ENCODE data around the gene CDH8. TPM values are rescaled to one million over a fixed set of nuclear protein-coding genes. Genes with fewer than 3 reads are reported as not detected.

CDH8 gene
- total and polyA plus RNA-seq, 4 donors = 0.09 TPM; not detected in 3

GRCh38 chr16:61606581-61606980 lies 429.7 kb downstream of the CDH8 start (continued):
- no peak for TF ChIP-seq GABPA (IDR thresholded peaks at IDR 0.05 in 1 of 2, conservative IDR thresholded peaks at IDR 0.05 in 1 of 2)
- TF ChIP-seq YY1 (IDR thresholded peaks at IDR 0.05) = no peak
- TF ChIP-seq, protein P1, sequence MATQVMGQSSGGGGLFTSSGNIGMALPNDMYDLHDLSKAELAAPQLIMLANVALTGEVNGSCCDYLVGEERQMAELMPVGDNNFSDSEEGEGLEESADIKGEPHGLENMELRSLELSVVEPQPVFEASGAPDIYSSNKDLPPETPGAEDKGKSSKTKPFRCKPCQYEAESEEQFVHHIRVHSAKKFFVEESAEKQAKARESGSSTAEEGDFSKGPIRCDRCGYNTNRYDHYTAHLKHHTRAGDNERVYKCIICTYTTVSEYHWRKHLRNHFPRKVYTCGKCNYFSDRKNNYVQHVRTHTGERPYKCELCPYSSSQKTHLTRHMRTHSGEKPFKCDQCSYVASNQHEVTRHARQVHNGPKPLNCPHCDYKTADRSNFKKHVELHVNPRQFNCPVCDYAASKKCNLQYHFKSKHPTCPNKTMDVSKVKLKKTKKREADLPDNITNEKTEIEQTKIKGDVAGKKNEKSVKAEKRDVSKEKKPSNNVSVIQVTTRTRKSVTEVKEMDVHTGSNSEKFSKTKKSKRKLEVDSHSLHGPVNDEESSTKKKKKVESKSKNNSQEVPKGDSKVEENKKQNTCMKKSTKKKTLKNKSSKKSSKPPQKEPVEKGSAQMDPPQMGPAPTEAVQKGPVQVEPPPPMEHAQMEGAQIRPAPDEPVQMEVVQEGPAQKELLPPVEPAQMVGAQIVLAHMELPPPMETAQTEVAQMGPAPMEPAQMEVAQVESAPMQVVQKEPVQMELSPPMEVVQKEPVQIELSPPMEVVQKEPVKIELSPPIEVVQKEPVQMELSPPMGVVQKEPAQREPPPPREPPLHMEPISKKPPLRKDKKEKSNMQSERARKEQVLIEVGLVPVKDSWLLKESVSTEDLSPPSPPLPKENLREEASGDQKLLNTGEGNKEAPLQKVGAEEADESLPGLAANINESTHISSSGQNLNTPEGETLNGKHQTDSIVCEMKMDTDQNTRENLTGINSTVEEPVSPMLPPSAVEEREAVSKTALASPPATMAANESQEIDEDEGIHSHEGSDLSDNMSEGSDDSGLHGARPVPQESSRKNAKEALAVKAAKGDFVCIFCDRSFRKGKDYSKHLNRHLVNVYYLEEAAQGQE (IDR thresholded peaks at IDR 0.05) = no peak
- TF ChIP-seq SP1 (IDR thresholded peaks at IDR 0.05) = no peak
- TF ChIP-seq HNF4G (IDR thresholded peaks at IDR 0.05) = no peak
